ENCODE results near the gene SLC29A2. TPM values are rescaled to one million over a fixed set of nuclear protein-coding genes. Genes with fewer than 3 reads are reported as not detected.

Gene SLC29A2
- total and polyA plus RNA-seq, 2 of the 8 experiments (the other 6 are each of a cell fraction or from before 2014, with no cell fraction given) = 29.3 to 31.6 TPM

DNA sequence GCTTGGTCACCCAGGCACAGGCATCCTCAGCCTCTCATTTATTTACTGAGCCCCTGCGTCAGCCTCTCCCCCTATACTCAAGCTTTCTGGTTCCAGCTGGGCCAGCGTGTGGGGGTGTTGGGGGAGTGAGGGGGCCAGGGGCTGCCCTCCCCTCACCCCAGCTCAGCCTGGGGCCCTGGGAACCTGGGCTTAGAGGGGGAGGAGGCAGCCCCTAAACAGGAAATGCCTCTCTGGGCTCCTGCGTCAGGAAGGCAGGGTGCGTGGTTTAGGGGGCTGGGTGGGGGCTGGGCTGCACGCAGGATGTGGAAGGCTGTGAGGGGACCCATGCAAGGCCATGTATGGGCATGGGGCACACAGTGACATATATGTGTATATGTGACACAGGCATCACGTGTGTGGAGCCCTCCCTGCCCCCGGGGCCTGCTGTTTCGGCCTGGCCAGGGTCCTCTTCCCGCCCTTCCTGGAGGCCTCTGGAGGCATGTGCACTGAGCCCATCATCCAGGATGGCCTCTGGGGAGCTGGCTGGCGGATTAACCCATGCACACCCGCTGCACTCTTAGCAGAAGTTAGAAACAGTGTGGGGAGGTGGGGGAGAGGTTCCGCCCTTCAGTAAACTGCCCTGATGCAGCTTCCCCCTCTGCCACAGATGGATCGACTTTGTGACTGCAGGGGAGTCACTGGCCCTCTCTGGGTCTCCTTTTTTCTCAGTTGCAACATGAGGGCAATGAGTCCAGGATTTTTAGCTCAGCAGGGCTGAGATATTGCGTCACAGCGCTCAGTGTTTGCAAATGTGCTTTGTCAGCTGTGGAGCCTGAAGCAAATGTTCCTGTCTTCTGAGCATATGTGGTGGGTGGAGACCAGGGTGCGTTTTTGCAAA, 53.6 kb downstream of the SLC29A2 start (continued):
- TF ChIP-seq, protein P1, sequence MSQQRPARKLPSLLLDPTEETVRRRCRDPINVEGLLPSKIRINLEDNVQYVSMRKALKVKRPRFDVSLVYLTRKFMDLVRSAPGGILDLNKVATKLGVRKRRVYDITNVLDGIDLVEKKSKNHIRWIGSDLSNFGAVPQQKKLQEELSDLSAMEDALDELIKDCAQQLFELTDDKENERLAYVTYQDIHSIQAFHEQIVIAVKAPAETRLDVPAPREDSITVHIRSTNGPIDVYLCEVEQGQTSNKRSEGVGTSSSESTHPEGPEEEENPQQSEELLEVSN (IDR thresholded peaks at IDR 0.05) = peak; percentile 97
- TF ChIP-seq SRF (IDR thresholded peaks at IDR 0.05; ENCODE audit: low read depth, low read length) = peak; percentile 66; the same call in 1 of the 2 replicates
- TF ChIP-seq RFX5 (IDR thresholded peaks at IDR 0.05; ENCODE audit: borderline replicate concordance, low read depth, low read length) = no peak
- TF ChIP-seq KDM1A (IDR thresholded peaks at IDR 0.05; ENCODE audit: borderline replicate concordance, low read length) = no peak
- TF ChIP-seq ASH2L (IDR thresholded peaks at IDR 0.05; ENCODE audit: low read length) = no peak
- TF ChIP-seq, protein P2, sequence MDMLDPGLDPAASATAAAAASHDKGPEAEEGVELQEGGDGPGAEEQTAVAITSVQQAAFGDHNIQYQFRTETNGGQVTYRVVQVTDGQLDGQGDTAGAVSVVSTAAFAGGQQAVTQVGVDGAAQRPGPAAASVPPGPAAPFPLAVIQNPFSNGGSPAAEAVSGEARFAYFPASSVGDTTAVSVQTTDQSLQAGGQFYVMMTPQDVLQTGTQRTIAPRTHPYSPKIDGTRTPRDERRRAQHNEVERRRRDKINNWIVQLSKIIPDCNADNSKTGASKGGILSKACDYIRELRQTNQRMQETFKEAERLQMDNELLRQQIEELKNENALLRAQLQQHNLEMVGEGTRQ (IDR thresholded peaks at IDR 0.05; ENCODE audit: low read length) = no peak
